Activated gamma-delta T cell treated with anti-CD3 and anti-CD28 coated beads, Interleukin-2, amount 50 U/mL, for 16 hours (primary cell): ENCODE measurements around the gene HSD17B4.
"Not testable (repeated sequence)": the region's sequence is repeated elsewhere in the genome, so short reads cannot be mapped to it uniquely, and the experiment has no call there.

Experiments
- DNase-seq: peaks from one replicate; pipeline ENCODE4 v3.0.0-alpha.2; 2020; ENCODE audit warnings: low read depth

The HSD17B4 gene

GRCh38 chr5:119432674-119433237 is 19.5 kb upstream of the HSD17B4 start:
- not testable (repeated sequence) for DNase-seq

GRCh38 chr5:119435436-119436132 is 16.7 kb upstream of the HSD17B4 start:
- peak; percentile 58 for DNase-seq

- DNase-seq: not testable (repeated sequence)
These were observed 14.3 kb upstream of the HSD17B4 start for GRCh38 chr5:119437785-119438586.

- not testable (repeated sequence) for DNase-seq
These were observed 13.7 kb upstream of the HSD17B4 start for GRCh38 chr5:119438587-119438917.

- DNase-seq: no peak
These were observed 13.1 kb upstream of the HSD17B4 start for GRCh38 chr5:119439140-119439631.

- DNase-seq: not testable (repeated sequence)
These were observed 12.7 kb upstream of the HSD17B4 start for GRCh38 chr5:119439632-119440031.

- not testable (repeated sequence) for DNase-seq
These were observed 7.7 kb upstream of the HSD17B4 start for GRCh38 chr5:119444643-119445042.

GRCh38 chr5:119445544-119445943 is 6.8 kb upstream of the HSD17B4 start:
- DNase-seq: no peak

- no peak for DNase-seq
These were observed 2.4 kb upstream of the HSD17B4 start for GRCh38 chr5:119449882-119450281.

- not testable (repeated sequence) for DNase-seq
These were observed 1.7 kb upstream of the HSD17B4 start for GRCh38 chr5:119450627-119451026.

- no peak for DNase-seq
These were observed 736 bp upstream of the HSD17B4 start for GRCh38 chr5:119451561-119451960.

- DNase-seq: no peak
These were observed 281 bp upstream of the HSD17B4 start for GRCh38 chr5:119452060-119452372.

GRCh38 chr5:119453040-119453373 is 710 bp downstream of the HSD17B4 start:
- DNase-seq: no peak

- DNase-seq: no peak
These were observed 1.9 kb downstream of the HSD17B4 start for GRCh38 chr5:119454171-119454570.

GRCh38 chr5:119458911-119459632 is 6.8 kb downstream of the HSD17B4 start:
- DNase-seq: no peak

- no peak for DNase-seq
These were observed 13.3 kb downstream of the HSD17B4 start for GRCh38 chr5:119465640-119466039.

GRCh38 chr5:119468286-119468685 is 16.0 kb downstream of the HSD17B4 start:
- no peak for DNase-seq

GRCh38 chr5:119470105-119470763 is 17.9 kb downstream of the HSD17B4 start:
- DNase-seq: no peak

- no peak for DNase-seq
These were observed 18.7 kb downstream of the HSD17B4 start for GRCh38 chr5:119470851-119471451.

- no peak for DNase-seq
These were observed 20.9 kb downstream of the HSD17B4 start for GRCh38 chr5:119473241-119473640.

- no peak for DNase-seq
These were observed 24.0 kb downstream of the HSD17B4 start for GRCh38 chr5:119476341-119476740.

- no peak for DNase-seq
These were observed 26.5 kb downstream of the HSD17B4 start for GRCh38 chr5:119478781-119479180.
